A549 treated with AZD2906 at 1 μM for 4 hours (cell line): ENCODE data around the gene PTCSC3. TPM values are rescaled to one million over a fixed set of nuclear protein-coding genes. Genes with fewer than 3 reads are reported as not detected.

ENCODE experiments used
- total RNA-seq: library from RNA; stranded (reverse); fragments of 200-300 nt; extraction: Qiagen RNA extraction; gene quantifications from 5 replicates; pipeline ENCODE4 v1.2.3, GENCODE V29; 2022

Gene PTCSC3
- total RNA-seq: not detected in 5 replicates

GRCh38 chr14:36176524-36176923 lies at the start of gene PTCSC3:
PTCSC3 (minus strand) TSS chr14:36176722.

Other genes with a start within 250 kb of the PTCSC3 start
- 12.8 to 17.7 TPM (median 14.6 TPM) in 5 replicates for gene MBIP, start 143.9 kb upstream of the PTCSC3 start, total RNA-seq